ENCODE results near the gene WDR88. TPM values are rescaled to one million over a fixed set of nuclear protein-coding genes. Genes with fewer than 3 reads are reported as not detected.
A peak's percentile ranks its signal among the peaks of the same experiment; 100 is the strongest.

The WDR88 gene
- total RNA-seq, 1 donor from 2014 or later, result not detected

- TF ChIP-seq, protein P1, sequence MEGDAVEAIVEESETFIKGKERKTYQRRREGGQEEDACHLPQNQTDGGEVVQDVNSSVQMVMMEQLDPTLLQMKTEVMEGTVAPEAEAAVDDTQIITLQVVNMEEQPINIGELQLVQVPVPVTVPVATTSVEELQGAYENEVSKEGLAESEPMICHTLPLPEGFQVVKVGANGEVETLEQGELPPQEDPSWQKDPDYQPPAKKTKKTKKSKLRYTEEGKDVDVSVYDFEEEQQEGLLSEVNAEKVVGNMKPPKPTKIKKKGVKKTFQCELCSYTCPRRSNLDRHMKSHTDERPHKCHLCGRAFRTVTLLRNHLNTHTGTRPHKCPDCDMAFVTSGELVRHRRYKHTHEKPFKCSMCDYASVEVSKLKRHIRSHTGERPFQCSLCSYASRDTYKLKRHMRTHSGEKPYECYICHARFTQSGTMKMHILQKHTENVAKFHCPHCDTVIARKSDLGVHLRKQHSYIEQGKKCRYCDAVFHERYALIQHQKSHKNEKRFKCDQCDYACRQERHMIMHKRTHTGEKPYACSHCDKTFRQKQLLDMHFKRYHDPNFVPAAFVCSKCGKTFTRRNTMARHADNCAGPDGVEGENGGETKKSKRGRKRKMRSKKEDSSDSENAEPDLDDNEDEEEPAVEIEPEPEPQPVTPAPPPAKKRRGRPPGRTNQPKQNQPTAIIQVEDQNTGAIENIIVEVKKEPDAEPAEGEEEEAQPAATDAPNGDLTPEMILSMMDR (IDR thresholded peaks at IDR 0.05; ENCODE audit: insufficient read depth, low read length, poor library complexity, severe bottlenecking), result peak; percentile 9
- Histone ChIP-seq H3K4me3 (ENCODE audit: low read depth, low read length) (peak overlapping the region; percentile 90), H3K27me3 (ENCODE audit: control insufficient read depth, insufficient read depth, low read length) (no peaks in the 10 kb centered on the region), H3K36me3 (ENCODE audit: control insufficient read depth, insufficient read depth, low read length) (no peaks in the 10 kb centered on the region)
- no peak for DNase-seq (ENCODE audit: low read depth)
Observed at GRCh38 chr19:33175886-33176669, 44.2 kb downstream of the WDR88 start.

- H3K36me3 ChIP-seq (ENCODE audit: control insufficient read depth, insufficient read depth, low read length), result no peaks in the 10 kb centered on the region
- no peaks in the 10 kb centered on the region for H3K27me3 ChIP-seq (ENCODE audit: control insufficient read depth, insufficient read depth, low read length)
- H3K4me3 ChIP-seq (ENCODE audit: low read depth, low read length), result peak overlapping the region; percentile 90
- TF ChIP-seq, protein P1 (IDR thresholded peaks at IDR 0.05; ENCODE audit: insufficient read depth, low read length, poor library complexity, severe bottlenecking), result no peak
- DNase-seq (ENCODE audit: low read depth), result peak; percentile 90
Observed at GRCh38 chr19:33176670-33177416, 44.9 kb downstream of the WDR88 start.

GRCh38 chr19:33177417-33177979, 45.6 kb downstream of the WDR88 start:
- Histone ChIP-seq H3K36me3 (ENCODE audit: control insufficient read depth, insufficient read depth, low read length) (no peaks in the 10 kb centered on the region), H3K27me3 (ENCODE audit: control insufficient read depth, insufficient read depth, low read length) (no peaks in the 10 kb centered on the region), H3K4me3 (ENCODE audit: low read depth, low read length) (peak overlapping the region; percentile 41)
- TF ChIP-seq, protein P1 (IDR thresholded peaks at IDR 0.05; ENCODE audit: insufficient read depth, low read length, poor library complexity, severe bottlenecking), result peak; percentile 50
- no peak for DNase-seq (ENCODE audit: low read depth)

- TF ChIP-seq, protein P1 (IDR thresholded peaks at IDR 0.05; ENCODE audit: insufficient read depth, low read length, poor library complexity, severe bottlenecking), result no peak
- DNase-seq (ENCODE audit: low read depth), result no peak
- Histone ChIP-seq H3K27me3 (ENCODE audit: control insufficient read depth, insufficient read depth, low read length) (peaks cover 7% of the 10 kb centered on the region), H3K36me3 (ENCODE audit: control insufficient read depth, insufficient read depth, low read length) (no peaks in the 10 kb centered on the region), H3K4me3 (ENCODE audit: low read depth, low read length) (no peak overlapping the region)
Observed at GRCh38 chr19:33186431-33187182, 54.7 kb downstream of the WDR88 start.

DNA sequence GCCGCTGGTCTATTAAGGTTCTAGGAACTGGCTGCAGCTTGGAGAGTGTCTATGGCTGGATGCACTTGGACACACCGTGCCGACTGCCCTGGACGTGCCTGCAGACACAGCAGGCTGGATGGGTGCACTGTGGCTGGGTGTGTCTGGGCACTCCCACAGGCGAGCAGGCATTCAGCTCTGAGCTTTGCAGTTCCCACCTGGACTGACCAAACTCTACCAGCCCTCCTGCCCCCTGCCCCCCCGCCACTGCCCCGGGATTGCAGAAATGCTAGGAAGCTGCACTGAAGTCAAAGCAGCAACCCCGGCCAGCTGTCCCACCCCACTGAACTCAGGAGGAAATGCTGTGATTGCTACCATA, 55.2 kb downstream of the WDR88 start:
- TF ChIP-seq, protein P1 (IDR thresholded peaks at IDR 0.05; ENCODE audit: insufficient read depth, low read length, poor library complexity, severe bottlenecking), result no peak
- no peak overlapping the region for H3K4me3 ChIP-seq (ENCODE audit: low read depth, low read length)
- no peak for DNase-seq (ENCODE audit: low read depth)
- no peaks in the 10 kb centered on the region for H3K36me3 ChIP-seq (ENCODE audit: control insufficient read depth, insufficient read depth, low read length)
- peaks cover 7% of the 10 kb centered on the region for H3K27me3 ChIP-seq (ENCODE audit: control insufficient read depth, insufficient read depth, low read length)
